ENCODE results near the gene STARD10.

DNA sequence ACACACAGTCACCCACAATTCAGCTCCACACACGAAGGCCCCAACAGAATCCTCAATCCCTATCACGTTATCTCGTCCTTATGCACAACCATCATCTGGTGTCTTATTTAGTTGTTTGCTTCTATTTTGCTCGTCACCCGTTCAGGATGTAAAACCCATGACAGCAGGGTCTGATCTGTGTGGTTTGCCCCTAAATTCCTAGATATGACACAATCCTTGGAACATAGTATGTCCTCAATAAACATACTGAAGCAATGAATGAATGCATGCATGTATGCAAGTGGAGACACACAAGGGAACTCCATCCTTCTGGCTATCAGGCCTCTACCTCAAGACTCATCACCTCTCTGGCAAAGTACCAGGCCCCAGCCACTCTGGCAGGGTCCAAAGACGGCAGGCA is 20.2 kb downstream of the STARD10 start:
- TF ChIP-seq POLR2A (IDR thresholded peaks at IDR 0.05; ENCODE audit: low read depth) = no peak
- TF ChIP-seq CTCF (IDR thresholded peaks at IDR 0.05) = no peak
- TF ChIP-seq EP300 (IDR thresholded peaks at IDR 0.05) = no peak
- TF ChIP-seq POLR2AphosphoS5 (IDR thresholded peaks at IDR 0.05) = no peak
